Epithelial cell of esophagus (primary cell): ENCODE measurements around the gene THEM4.

Source experiments
- DNase-seq: peaks from one replicate; pipeline ENCODE4 v3.0.0; 2010; ENCODE audit warnings: low read depth
- H3K4me3 ChIP-seq: 2 replicates; pipeline ENCODE4 v1.5.1; 2011; ENCODE audit warnings: mild to moderate bottlenecking, low read length, control low read depth
- CTCF ChIP-seq: IDR thresholded peaks from 2 replicates; pipeline ENCODE4 v1.5.1; 2011; ENCODE audit warnings: low read depth, mild to moderate bottlenecking, low read length, control low read depth, inconsistent platforms; ENCODE audit not compliant: insufficient read depth; ENCODE audit errors: missing control alignments

Gene THEM4

GRCh38 chr1:151839457-151840403, 69.6 kb downstream of the THEM4 start, which contains the start of gene C2CD4D:
C2CD4D (minus strand) TSS chr1:151839820; CDS start chr1:151838989, 831 bp downstream.
- no peak for TF ChIP-seq CTCF
- H3K4me3 ChIP-seq, result peak within 1 kb of the TSS; percentile 41

GRCh38 chr1:151839082-151839412, 70.3 kb downstream of the THEM4 start:
- peak overlapping the region; percentile 41 for H3K4me3 ChIP-seq
- no peak for TF ChIP-seq CTCF
- DNase-seq, result no peak

More at GRCh38 chr1:151839457-151840403, 69.6 kb downstream of the THEM4 start, which contains the start of gene C2CD4D:
- DNase-seq, result peak; percentile 61

GRCh38 chr1:151838222-151839081, 70.9 kb downstream of the THEM4 start:
- H3K4me3 ChIP-seq, result no peak overlapping the region
- DNase-seq, result no peak
- TF ChIP-seq CTCF, result no peak

- DNase-seq, result no peak
- no peak overlapping the region for H3K4me3 ChIP-seq
- TF ChIP-seq CTCF, result no peak
Measured at GRCh38 chr1:151837884-151838221, 71.5 kb downstream of the THEM4 start.

- TF ChIP-seq CTCF, result no peak
- no peak overlapping the region for H3K4me3 ChIP-seq
Measured at GRCh38 chr1:151837197-151837596, 72.1 kb downstream of the THEM4 start.

GRCh38 chr1:151835596-151835995, 73.7 kb downstream of the THEM4 start:
- TF ChIP-seq CTCF, result no peak

More at GRCh38 chr1:151837197-151837596, 72.1 kb downstream of the THEM4 start:
- DNase-seq, result no peak

More at GRCh38 chr1:151835596-151835995, 73.7 kb downstream of the THEM4 start:
- no peak for DNase-seq
- H3K4me3 ChIP-seq, result no peak overlapping the region
